Osteoblast (primary cell): ENCODE data around the gene OOEP. TPM values are rescaled to one million over a fixed set of nuclear protein-coding genes. Genes with fewer than 3 reads are reported as not detected.

Experiments used
- DNase-seq: peaks from one replicate; pipeline ENCODE4 v3.0.0; 2011; ENCODE audit warnings: low spot score, mixed read lengths; ENCODE audit not compliant: insufficient read length; ENCODE audit errors: missing footprints
- H2AFZ ChIP-seq: 2 replicates; pipeline ENCODE4 v1.6.0; 2011; ENCODE audit warnings: mild to moderate bottlenecking, low read length
- H3K27ac ChIP-seq: 2 replicates; pipeline ENCODE4 v1.5.1; 2011; ENCODE audit warnings: mild to moderate bottlenecking, low read depth, low read length, moderate library complexity
- H3K27me3 ChIP-seq: 2 replicates; pipeline ENCODE4 v1.6.0; 2012; ENCODE audit warnings: mild to moderate bottlenecking, control low read depth, inconsistent platforms, low read length, moderate library complexity; ENCODE audit not compliant: insufficient read depth
- H3K36me3 ChIP-seq: 2 replicates; pipeline ENCODE4 v1.5.1; 2011; ENCODE audit warnings: mild to moderate bottlenecking, low read length, control low read depth, moderate library complexity; ENCODE audit not compliant: insufficient read depth
- H3K4me1 ChIP-seq: 2 replicates; pipeline ENCODE4 v1.5.1; 2011; ENCODE audit warnings: mild to moderate bottlenecking, low read length, control low read depth, moderate library complexity; ENCODE audit not compliant: insufficient read depth
- H3K4me2 ChIP-seq: 2 replicates; pipeline ENCODE4 v1.6.0; 2011; ENCODE audit warnings: mild to moderate bottlenecking, low read length; ENCODE audit not compliant: insufficient read depth
- H3K4me3 ChIP-seq: fragments of 200-600 bp; sonication (generic); 3 replicates; pipeline ENCODE4 v1.5.1; 2012; ENCODE audit warnings: mild to moderate bottlenecking, low read length, inconsistent platforms; ENCODE audit not compliant: insufficient read depth
- H3K79me2 ChIP-seq: 2 replicates; pipeline ENCODE4 v1.6.0; 2012; ENCODE audit warnings: mild to moderate bottlenecking, low read length, control low read depth, inconsistent platforms; ENCODE audit not compliant: insufficient read depth
- H3K9me3 ChIP-seq: 2 replicates; pipeline ENCODE4 v1.5.1; 2011; ENCODE audit warnings: low read depth, low read length, control low read depth
- H4K20me1 ChIP-seq: 2 replicates; pipeline ENCODE4 v1.6.0; 2012; ENCODE audit warnings: mild to moderate bottlenecking, low read length, control low read depth; ENCODE audit not compliant: insufficient read depth
- CTCF ChIP-seq: IDR thresholded peaks from 2 replicates; pipeline ENCODE4 v1.5.1; 2011; ENCODE audit warnings: mild to moderate bottlenecking, low read depth, low read length, moderate library complexity; ENCODE audit errors: extremely low read depth
- total RNA-seq: library from RNA; depleted of rRNA; stranded (reverse); fragments of >200 nt; gene quantifications from 2 replicates; pipeline ENCODE4 v1.2.3, GENCODE V29; 2012

OOEP gene
- total RNA-seq, 1 donor: 0.36 TPM

GRCh38 chr6:73375216-73375615 is 5.5 kb upstream of the OOEP start:
- no peak for TF ChIP-seq CTCF
- H3K4me1 ChIP-seq: no peaks in the 10 kb centered on the region
- H3K9me3 ChIP-seq: peaks cover 5% of the 10 kb centered on the region

GRCh38 chr6:73372516-73372915 is 2.8 kb upstream of the OOEP start:
- Histone ChIP-seq H3K4me2 (no peak overlapping the region), H3K4me1 (no peaks in the 10 kb centered on the region), H3K4me3 (no peak overlapping the region), H4K20me1 (no peaks in the 10 kb centered on the region), H3K27me3 (no peaks in the 10 kb centered on the region), H3K27ac (no peak overlapping the region), H3K9me3 (peaks cover 5% of the 10 kb centered on the region), H3K79me2 (no peaks in the 10 kb centered on the region), H3K36me3 (no peaks in the 10 kb centered on the region), H2AFZ (no peak overlapping the region)
- TF ChIP-seq CTCF: no peak
- no peak for DNase-seq

More at GRCh38 chr6:73375216-73375615, 5.5 kb upstream of the OOEP start:
- no peaks in the 10 kb centered on the region for H3K27me3 ChIP-seq
- H3K4me2 ChIP-seq: no peak overlapping the region
- H2AFZ ChIP-seq: no peak overlapping the region
- no peak overlapping the region for H3K4me3 ChIP-seq
- H3K36me3 ChIP-seq: no peaks in the 10 kb centered on the region
- no peaks in the 10 kb centered on the region for H3K79me2 ChIP-seq
- H3K27ac ChIP-seq: no peak overlapping the region
- no peaks in the 10 kb centered on the region for H4K20me1 ChIP-seq
- DNase-seq: no peak

GRCh38 chr6:73371984-73372383 is 2.3 kb upstream of the OOEP start:
- no peaks in the 10 kb centered on the region for H4K20me1 ChIP-seq
- H3K79me2 ChIP-seq: no peaks in the 10 kb centered on the region
- TF ChIP-seq CTCF: no peak
- no peak overlapping the region for H3K4me3 ChIP-seq
- no peaks in the 10 kb centered on the region for H3K4me1 ChIP-seq
- no peak overlapping the region for H3K4me2 ChIP-seq
- no peak overlapping the region for H2AFZ ChIP-seq
- no peak overlapping the region for H3K27ac ChIP-seq
- no peaks in the 10 kb centered on the region for H3K27me3 ChIP-seq
- DNase-seq: no peak
- H3K36me3 ChIP-seq: no peaks in the 10 kb centered on the region
- peaks cover 5% of the 10 kb centered on the region for H3K9me3 ChIP-seq

GRCh38 chr6:73369157-73369556 is 540 bp downstream of the OOEP start:
- no peaks in the 10 kb centered on the region for H4K20me1 ChIP-seq
- H2AFZ ChIP-seq: no peak overlapping the region
- no peaks in the 10 kb centered on the region for H3K36me3 ChIP-seq
- no peak overlapping the region for H3K27ac ChIP-seq
- H3K4me3 ChIP-seq: no peak overlapping the region
- DNase-seq: no peak
- H3K4me2 ChIP-seq: no peak overlapping the region
- no peaks in the 10 kb centered on the region for H3K79me2 ChIP-seq
- H3K27me3 ChIP-seq: no peaks in the 10 kb centered on the region
- peaks cover 5% of the 10 kb centered on the region for H3K9me3 ChIP-seq
- H3K4me1 ChIP-seq: no peaks in the 10 kb centered on the region
- no peak for TF ChIP-seq CTCF
